Mesothelial cell of epicardium (in vitro differentiated cells): Measurements from ENCODE around the gene AIPL1. TPM values are rescaled to one million over a fixed set of nuclear protein-coding genes. Genes with fewer than 3 reads are reported as not detected.

ENCODE experiments used
- DNase-seq, 2 experiments: peaks; one replicate each; pipeline ENCODE4 v3.0.0; 2021; ENCODE audit warnings: low spot score in 2 of 2; ENCODE audit not compliant: unreplicated experiment in 2 of 2
- H3K27ac Mint-ChIP-seq: 2 replicates; pipeline ENCODE4 v1.8.0; 2021; ENCODE audit warnings: mixed read lengths
- H3K27me3 Mint-ChIP-seq: 2 replicates; pipeline ENCODE4 v1.8.0; 2021; ENCODE audit warnings: low read depth, mixed read lengths
- H3K36me3 Mint-ChIP-seq: 2 replicates; pipeline ENCODE4 v1.8.0; 2021; ENCODE audit warnings: mixed read lengths
- H3K4me1 Mint-ChIP-seq: 2 replicates; pipeline ENCODE4 v1.8.0; 2021; ENCODE audit warnings: mixed read lengths
- H3K4me3 Mint-ChIP-seq: 2 replicates; pipeline ENCODE4 v1.8.0; 2021; ENCODE audit warnings: mild to moderate bottlenecking, moderate library complexity, mixed read lengths
- H3K9me3 Mint-ChIP-seq: 2 replicates; pipeline ENCODE4 v1.8.0; 2021; ENCODE audit warnings: mixed read lengths
- CTCF ChIP-seq: fragments of 200-600 bp; sonication (generic); IDR thresholded peaks from one replicate; pipeline ENCODE4 v1.5.0; 2021; ENCODE audit warnings: antibody characterized with exemption; ENCODE audit not compliant: unreplicated experiment
- total RNA-seq: library from RNA; stranded (reverse); gene quantifications from 3 replicates; pipeline ENCODE4 v1.2.1, GENCODE V29; 2021

Gene AIPL1
- total RNA-seq, 1 donor from 2014 or later = not detected

DNA sequence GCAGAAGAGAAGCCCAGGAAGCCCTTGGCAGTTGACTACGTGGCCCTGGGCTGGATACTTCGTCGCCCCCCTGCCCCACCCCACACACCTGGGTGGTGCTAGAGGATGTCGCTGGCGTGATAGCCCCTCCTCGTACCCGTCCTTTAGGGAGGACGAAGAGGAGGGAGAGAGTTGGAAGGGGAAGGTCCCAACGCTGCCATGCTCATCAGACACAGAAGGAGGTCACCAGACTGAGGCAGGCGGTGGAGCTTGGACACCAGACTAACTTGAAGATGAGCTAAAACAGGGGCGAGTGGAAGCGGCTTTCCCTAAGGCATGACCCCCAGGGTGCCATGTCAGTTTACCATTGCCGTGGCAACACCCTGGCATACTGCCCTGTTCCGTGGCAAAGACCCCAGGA, 11.0 kb downstream of the AIPL1 start:
- Mint-ChIP-seq H3K36me3 (no peaks in the 10 kb centered on the region), H3K4me1 (no peaks in the 10 kb centered on the region), H3K9me3 (no peaks in the 10 kb centered on the region), H3K27me3 (peaks cover 28% of the 10 kb centered on the region), H3K4me3 (no peak overlapping the region), H3K27ac (no peak overlapping the region)
- no peak for DNase-seq
- no peak for TF ChIP-seq CTCF

DNA sequence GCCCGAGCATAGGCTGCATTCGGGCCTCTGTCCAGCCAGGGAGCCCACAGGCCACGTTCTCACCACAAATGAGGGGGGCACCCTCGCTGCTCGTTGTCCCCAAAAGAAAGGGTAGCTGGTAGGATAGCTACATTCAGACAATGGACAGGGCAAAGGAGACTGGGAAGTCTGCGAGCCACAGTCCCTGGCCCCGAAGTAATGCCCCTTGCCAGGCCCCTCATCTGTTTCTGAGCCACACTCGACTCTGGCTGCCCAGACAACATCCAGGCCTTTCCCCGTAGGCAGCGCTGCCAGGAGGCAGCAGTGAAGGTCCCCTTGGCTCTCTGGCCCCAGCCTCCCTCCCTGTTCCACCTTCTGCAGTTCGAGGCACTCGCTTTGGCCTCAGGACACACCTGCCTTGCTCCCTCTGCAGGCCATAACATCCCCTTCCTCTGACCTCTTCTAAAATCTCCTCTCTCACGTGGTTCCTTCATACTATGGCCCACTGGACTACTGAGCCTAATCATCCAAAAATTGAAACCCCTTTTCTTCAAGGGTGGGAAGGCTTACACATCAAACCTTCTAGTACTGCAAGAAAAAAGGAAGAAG, 12.2 kb downstream of the AIPL1 start:
- DNase-seq = no peak
- Mint-ChIP-seq H3K4me3 (no peak overlapping the region), H3K9me3 (no peaks in the 10 kb centered on the region), H3K36me3 (no peaks in the 10 kb centered on the region), H3K27me3 (peaks cover 29% of the 10 kb centered on the region), H3K4me1 (no peaks in the 10 kb centered on the region), H3K27ac (no peak overlapping the region)
- no peak for TF ChIP-seq CTCF

DNA sequence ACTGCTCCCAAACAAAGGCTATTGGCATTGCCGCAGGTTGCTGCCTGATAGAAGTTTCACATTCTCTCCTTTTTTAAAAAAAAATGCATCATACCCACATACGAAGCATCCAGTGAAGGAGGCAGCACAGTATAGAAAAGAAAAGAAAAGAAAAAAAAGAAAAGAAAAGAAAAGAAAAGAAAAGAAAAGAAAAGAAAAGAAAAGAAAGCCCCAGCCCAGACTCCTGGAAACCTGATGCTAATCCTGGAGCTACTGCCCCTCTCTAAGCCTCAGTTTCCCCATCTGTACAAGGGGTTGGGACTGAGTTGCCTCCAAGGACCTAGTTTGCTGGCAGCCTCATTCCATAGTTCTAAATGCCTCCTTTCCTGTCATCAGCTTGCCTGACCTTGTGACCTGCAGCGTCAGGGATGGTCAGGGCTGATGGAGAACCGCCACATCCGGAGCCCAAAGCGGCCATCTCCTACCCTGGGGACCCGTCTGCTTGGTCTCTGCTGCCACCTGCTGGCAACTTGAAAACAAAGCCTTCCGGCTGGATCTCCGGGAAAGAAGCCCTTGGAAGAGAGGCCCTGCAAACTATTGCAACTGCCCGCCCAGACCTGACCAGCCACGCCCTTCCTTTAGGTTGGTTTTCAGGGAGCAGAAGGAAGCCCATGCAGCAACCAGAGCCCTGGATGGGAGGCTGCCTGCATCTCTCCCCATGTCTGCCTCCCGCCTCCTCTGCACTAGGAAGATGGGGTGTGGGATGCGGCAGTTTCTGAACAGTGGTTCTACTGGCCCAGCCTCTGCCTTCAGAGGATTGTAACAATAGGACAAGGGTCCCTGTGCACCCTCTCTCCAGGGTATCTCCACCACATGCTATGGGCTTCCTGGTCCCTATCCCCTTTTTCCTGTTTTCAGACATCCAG, 13.0 kb downstream of the AIPL1 start:
- Mint-ChIP-seq H3K9me3 (no peaks in the 10 kb centered on the region), H3K4me3 (no peak overlapping the region), H3K27me3 (peaks cover 36% of the 10 kb centered on the region), H3K4me1 (no peaks in the 10 kb centered on the region), H3K27ac (no peak overlapping the region), H3K36me3 (no peaks in the 10 kb centered on the region)
- DNase-seq = peak; percentile 62 to 88
- peak; percentile 87 for TF ChIP-seq CTCF

DNA sequence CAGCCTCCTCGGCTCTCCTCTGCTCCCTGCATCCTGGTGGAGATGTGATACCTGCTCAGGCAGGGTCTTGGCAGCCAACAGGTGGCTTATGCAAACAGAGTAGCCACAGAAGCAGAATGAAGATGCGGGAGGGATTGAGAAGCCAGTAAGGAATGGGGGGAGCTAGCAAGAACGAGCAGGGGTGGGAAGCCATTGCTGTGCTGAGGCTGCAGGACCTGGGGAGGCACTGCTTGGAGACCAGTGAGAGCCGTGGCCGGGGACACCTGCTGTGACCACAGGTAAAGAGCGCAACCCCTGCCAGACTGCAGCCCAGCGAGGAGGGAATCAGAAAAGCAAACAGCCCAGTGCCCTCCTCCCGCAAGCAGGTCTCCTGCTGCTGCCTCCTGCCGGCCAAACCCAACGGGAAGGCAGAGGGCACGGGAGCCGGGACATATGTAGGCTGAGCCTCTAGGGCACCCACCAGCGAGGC, 14.7 kb downstream of the AIPL1 start:
- Mint-ChIP-seq H3K27me3 (peaks cover 39% of the 10 kb centered on the region), H3K4me3 (no peak overlapping the region), H3K4me1 (no peaks in the 10 kb centered on the region), H3K9me3 (no peaks in the 10 kb centered on the region), H3K36me3 (no peaks in the 10 kb centered on the region), H3K27ac (no peak overlapping the region)
- peak; percentile 16 for TF ChIP-seq CTCF
- no peak for DNase-seq

- no peaks in the 10 kb centered on the region for H3K36me3 Mint-ChIP-seq
- H3K4me3 Mint-ChIP-seq = no peak overlapping the region
- no peak overlapping the region for H3K27ac Mint-ChIP-seq
- no peak for TF ChIP-seq CTCF
- no peak for DNase-seq
- no peaks in the 10 kb centered on the region for H3K4me1 Mint-ChIP-seq
- H3K9me3 Mint-ChIP-seq = no peaks in the 10 kb centered on the region
- H3K27me3 Mint-ChIP-seq = peaks cover 35% of the 10 kb centered on the region
Observed at GRCh38 chr17:6415616-6416015, 19.3 kb downstream of the AIPL1 start.
